Body of pancreas (tissue), 4 donors: ENCODE results near the gene ING1. TPM values are rescaled to one million over a fixed set of nuclear protein-coding genes. Genes with fewer than 3 reads are reported as not detected.
"Not testable (repeated sequence)": the region's sequence is repeated elsewhere in the genome, so short reads cannot be mapped to it uniquely, and the experiment has no call there.

ENCODE experiments used
- ATAC-seq: fragments of 150-250 bp; one replicate; pipeline ENCODE4 v1.9.1; 2016
- DNase-seq, 4 donors: peaks; one replicate each; pipeline ENCODE4 v3.0.0-alpha.2; 2019
- H3K27ac ChIP-seq, 4 donors: fragments of 200-600 bp; sonication (generic); 1 replicate in 3 of 4; 2 replicates in 1 of 4; pipeline versions ENCODE4 v1.5.1 to v1.6.1; 2016 to 2019; ENCODE audit warnings: mild to moderate bottlenecking in 1 of 4, mixed read lengths in 1 of 4, moderate library complexity in 1 of 4
- H3K27me3 ChIP-seq, 2 donors: fragments of 200-600 bp; sonication (generic); one replicate each; pipeline ENCODE4 v1.6.0; 2016; ENCODE audit warnings: mild to moderate bottlenecking in 1 of 2
- H3K36me3 ChIP-seq, 2 donors: fragments of 200-600 bp; sonication (generic); replicated peaks in 1 of 2; 2 replicates each; pipeline ENCODE4 v1.5.1; 2016; ENCODE audit warnings: low read depth in 2 of 2; ENCODE audit not compliant: insufficient read depth in 1 of 2
- H3K4me1 ChIP-seq: fragments of 200-600 bp; sonication (generic); one replicate; pipeline ENCODE4 v1.6.0; 2016
- H3K4me3 ChIP-seq, 2 donors: fragments of 200-600 bp; sonication (generic); 1 replicate in 1 of 2; 2 replicates in 1 of 2; pipeline ENCODE4 v1.5.1; 2016 to 2019
- H3K9me3 ChIP-seq, 3 donors: fragments of 200-600 bp; sonication (generic); 1 replicate in 2 of 3; 2 replicates in 1 of 3; pipeline ENCODE4 v1.5.1; 2016
- POLR2A ChIP-seq, 3 donors: fragments of 450-650 bp; IDR thresholded peaks; one replicate each; pipeline ENCODE4 v1.6.1; 2016; ENCODE audit warnings: antibody characterized with exemption in 3 of 3, mild to moderate bottlenecking in 2 of 3
- WGBS, 2 donors: methylation state at CpG; one replicate each; pipeline ENCODE4 v1.1.5; 2017; 5-methylcytosine and 5-hydroxymethylcytosine counted together
- intact Hi-C: fragments of 100-400 bp; cut with DNase I; formaldehyde crosslinking; loops from one replicate; pipeline ENCODE4 v1.15.1; 2023
- total RNA-seq, 2 donors: library from RNA; depleted of rRNA; stranded (reverse); fragments of >200 nt; gene quantifications; one replicate each; pipeline ENCODE4 v1.1.0, GENCODE V29; 2016
- TF ChIP-seq, protein P1 (sequence below), 7 experiments: fragments of 450-650 bp in 4 of 7; fragments of 200-600 bp in 3 of 7; sonication (generic) in 3 of 7; IDR thresholded peaks; one replicate each; pipeline ENCODE4 v1.5.1; 2016 to 2019; ENCODE audit warnings: antibody characterized with exemption in 7 of 7

The ING1 gene
- total RNA-seq, 2 donors from 2014 or later: 3.4 to 4.6 TPM

DNA sequence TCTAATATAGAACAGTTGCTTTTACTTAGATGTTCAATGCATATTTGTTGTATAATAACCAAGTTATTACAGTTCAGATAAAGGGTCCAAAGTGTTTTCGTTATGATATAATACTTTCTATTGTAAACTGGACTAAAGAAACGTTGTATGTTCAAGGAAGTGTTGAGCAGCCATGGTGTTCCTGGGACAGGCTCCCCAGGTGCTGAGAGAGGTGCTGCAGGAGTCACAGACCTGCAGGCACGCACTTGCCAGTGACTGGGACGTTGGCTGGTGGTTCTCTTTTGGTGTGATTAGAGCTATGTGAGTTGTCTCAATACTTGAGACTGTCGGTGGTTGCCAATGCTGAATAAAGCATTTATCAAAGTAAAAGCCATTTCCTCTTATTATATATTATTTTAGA, 9.5 kb downstream of the ING1 start:
- intact Hi-C loops: no loop called here
- WGBS, 2 donors: 41 to 61% methylated on average over 5 of the region's 5 CpGs
- no peak for ATAC-seq

DNA sequence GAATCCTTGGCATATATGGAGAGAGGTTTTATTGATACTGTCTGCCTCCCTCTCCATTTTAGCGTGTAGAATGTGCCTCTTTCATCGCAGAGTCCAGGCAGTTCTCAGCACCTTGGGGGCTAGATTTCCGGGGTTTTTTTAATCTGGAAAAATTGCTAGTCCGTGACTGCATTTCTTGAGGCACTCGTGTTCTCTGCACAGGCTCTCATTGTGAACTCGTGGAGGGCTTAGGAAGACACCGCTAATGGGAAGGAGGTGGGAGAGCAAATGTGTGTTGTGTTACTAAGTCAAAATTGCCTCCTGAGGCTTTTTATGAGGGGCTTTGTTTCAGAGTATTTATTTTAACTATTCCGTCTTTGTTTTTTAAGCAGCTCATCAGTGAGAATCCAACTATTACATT, 10.1 kb downstream of the ING1 start:
- intact Hi-C loops: no loop called here
- ATAC-seq (no peak), DNase-seq (no peak)
- Histone ChIP-seq H3K9me3 (no peaks in the 10 kb centered on the region), H3K36me3 (peaks cover 6 to 7% of the 10 kb centered on the region in 2 donors), H3K4me1 (peaks cover 4% of the 10 kb centered on the region), H3K4me3 (no peak overlapping the region), H3K27ac (no peak overlapping the region), H3K27me3 (no peaks in the 10 kb centered on the region)
- TF ChIP-seq, protein P1, sequence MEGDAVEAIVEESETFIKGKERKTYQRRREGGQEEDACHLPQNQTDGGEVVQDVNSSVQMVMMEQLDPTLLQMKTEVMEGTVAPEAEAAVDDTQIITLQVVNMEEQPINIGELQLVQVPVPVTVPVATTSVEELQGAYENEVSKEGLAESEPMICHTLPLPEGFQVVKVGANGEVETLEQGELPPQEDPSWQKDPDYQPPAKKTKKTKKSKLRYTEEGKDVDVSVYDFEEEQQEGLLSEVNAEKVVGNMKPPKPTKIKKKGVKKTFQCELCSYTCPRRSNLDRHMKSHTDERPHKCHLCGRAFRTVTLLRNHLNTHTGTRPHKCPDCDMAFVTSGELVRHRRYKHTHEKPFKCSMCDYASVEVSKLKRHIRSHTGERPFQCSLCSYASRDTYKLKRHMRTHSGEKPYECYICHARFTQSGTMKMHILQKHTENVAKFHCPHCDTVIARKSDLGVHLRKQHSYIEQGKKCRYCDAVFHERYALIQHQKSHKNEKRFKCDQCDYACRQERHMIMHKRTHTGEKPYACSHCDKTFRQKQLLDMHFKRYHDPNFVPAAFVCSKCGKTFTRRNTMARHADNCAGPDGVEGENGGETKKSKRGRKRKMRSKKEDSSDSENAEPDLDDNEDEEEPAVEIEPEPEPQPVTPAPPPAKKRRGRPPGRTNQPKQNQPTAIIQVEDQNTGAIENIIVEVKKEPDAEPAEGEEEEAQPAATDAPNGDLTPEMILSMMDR (IDR thresholded peaks at IDR 0.05): no peak
- TF ChIP-seq POLR2A (IDR thresholded peaks at IDR 0.05): no peak
- WGBS, 2 donors: 59 to 84% methylated on average over 8 of the region's 8 CpGs

More for the DNA sequence above, 9.5 kb downstream of the ING1 start:
- H3K9me3 ChIP-seq: no peaks in the 10 kb centered on the region
- H3K36me3 ChIP-seq: peaks cover 6 to 7% of the 10 kb centered on the region in 2 donors
- H3K27me3 ChIP-seq: no peaks in the 10 kb centered on the region
- no peak overlapping the region for H3K4me3 ChIP-seq
- no peak for DNase-seq
- H3K27ac ChIP-seq: no peak overlapping the region
- no peak for TF ChIP-seq POLR2A (IDR thresholded peaks at IDR 0.05)
- TF ChIP-seq, protein P1 (IDR thresholded peaks at IDR 0.05): no peak
- H3K4me1 ChIP-seq: peaks cover 8% of the 10 kb centered on the region

DNA sequence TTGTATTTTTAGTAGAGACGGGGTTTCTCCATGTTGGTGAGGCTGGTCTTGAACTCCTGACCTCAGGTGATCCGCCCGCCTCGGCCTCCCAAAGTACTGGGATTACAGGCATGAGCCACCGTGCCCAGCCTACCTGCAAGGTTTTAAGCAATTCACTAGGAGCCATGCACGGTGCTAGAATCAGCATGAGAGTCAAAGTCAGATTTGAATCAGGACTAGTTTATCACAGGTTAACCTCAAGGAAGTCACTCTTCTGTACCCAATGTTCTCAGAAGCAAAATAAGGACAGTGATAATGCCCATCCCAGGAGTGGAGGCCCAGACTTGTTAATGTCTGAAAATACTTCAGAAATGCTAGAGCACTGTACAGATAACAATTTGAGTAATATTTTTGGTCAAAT, 12.7 kb downstream of the ING1 start:
- ATAC-seq, H3K4me3 ChIP-seq, DNase-seq, H3K4me1 ChIP-seq, H3K27ac ChIP-seq, intact Hi-C loops, H3K36me3 ChIP-seq, H3K27me3 ChIP-seq, H3K9me3 ChIP-seq: not testable (repeated sequence)
- 95 to 100% methylated on average over 6 of the region's 6 CpGs for WGBS, 2 donors

DNA sequence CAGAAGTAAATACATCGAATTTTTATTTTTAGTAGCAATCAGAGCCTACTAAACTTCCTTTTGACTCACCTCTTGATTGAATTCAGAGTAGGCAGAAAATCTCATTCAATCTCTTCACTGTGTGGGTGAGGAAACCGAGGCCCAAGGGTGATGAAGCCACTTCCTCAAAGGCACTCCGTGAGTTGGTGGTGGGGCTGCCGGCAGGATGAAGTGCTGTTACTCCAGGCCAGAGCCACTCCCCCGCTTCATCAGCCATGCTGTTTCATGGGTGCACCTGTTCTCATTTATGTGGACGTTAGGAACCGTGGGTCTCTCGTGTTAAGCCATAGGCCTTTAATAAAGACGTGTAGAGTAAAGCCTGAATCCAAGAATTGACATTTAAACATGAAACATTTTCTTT, 13.2 kb downstream of the ING1 start:
- Histone ChIP-seq H3K4me3 (no peak overlapping the region), H3K4me1 (no peaks in the 10 kb centered on the region), H3K27me3 (no peaks in the 10 kb centered on the region), H3K9me3 (no peaks in the 10 kb centered on the region), H3K36me3 (no peaks in the 10 kb centered on the region), H3K27ac (no peak overlapping the region)
- DNase-seq (no peak), ATAC-seq (no peak)
- 79 to 86% methylated on average over 9 of the region's 9 CpGs for WGBS, 2 donors
- no peak for TF ChIP-seq POLR2A (IDR thresholded peaks at IDR 0.05)
- TF ChIP-seq, protein P1 (IDR thresholded peaks at IDR 0.05): no peak
- intact Hi-C loops: no loop called here

DNA sequence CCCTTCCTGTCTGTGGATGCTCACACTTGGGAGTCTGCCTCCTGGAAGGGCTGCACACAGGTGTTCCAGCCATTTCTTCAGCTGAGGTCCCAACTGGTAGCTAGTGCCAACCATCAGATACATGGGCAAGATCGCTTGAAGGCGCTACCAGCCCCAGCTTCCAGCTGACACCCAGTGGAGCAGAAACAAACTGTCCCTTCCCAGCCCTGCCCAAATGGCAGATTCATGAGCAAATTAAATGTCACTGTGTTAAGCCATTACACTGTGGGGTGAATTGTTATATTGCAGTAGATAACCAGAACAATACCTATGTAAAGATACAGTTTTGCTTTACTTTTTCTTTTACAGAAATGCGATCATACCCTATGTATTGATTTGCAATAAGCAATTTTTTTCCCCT, 17.6 kb downstream of the ING1 start:
- Histone ChIP-seq H3K9me3 (no peaks in the 10 kb centered on the region), H3K4me1 (no peaks in the 10 kb centered on the region), H3K36me3 (no peaks in the 10 kb centered on the region), H3K4me3 (no peak overlapping the region), H3K27ac (no peak overlapping the region), H3K27me3 (no peaks in the 10 kb centered on the region)
- intact Hi-C loops: no loop called here
- no peak for TF ChIP-seq POLR2A (IDR thresholded peaks at IDR 0.05)
- TF ChIP-seq, protein P1 (IDR thresholded peaks at IDR 0.05): no peak
- WGBS, 2 donors: 100% methylated on average over 1 to 3 of the region's 3 CpGs
- DNase-seq (no peak), ATAC-seq (no peak)
